GM12875 (cell line): ENCODE data around the gene KIF3C.
"Not testable (repeated sequence)": the region's sequence is repeated elsewhere in the genome, so short reads cannot be mapped to it uniquely, and the experiment has no call there.

ENCODE experiments used
- H3K4me3 ChIP-seq: one replicate; pipeline ENCODE4 v1.5.1; 2011; ENCODE audit warnings: low read depth, low read length, control low read depth
- CTCF ChIP-seq: IDR thresholded peaks from 2 replicates; pipeline ENCODE4 v1.5.1; 2011; ENCODE audit warnings: low read depth, mild to moderate bottlenecking, control low read depth, inconsistent platforms, low read length, moderate library complexity, borderline replicate concordance; ENCODE audit not compliant: insufficient read depth

KIF3C gene

GRCh38 chr2:26008851-26009566 lies 26.7 kb upstream of the KIF3C start:
- no peak for TF ChIP-seq CTCF
- no peak overlapping the region for H3K4me3 ChIP-seq

- no peak overlapping the region for H3K4me3 ChIP-seq
- no peak for TF ChIP-seq CTCF
Observed at GRCh38 chr2:26008095-26008494, 25.8 kb upstream of the KIF3C start.

DNA sequence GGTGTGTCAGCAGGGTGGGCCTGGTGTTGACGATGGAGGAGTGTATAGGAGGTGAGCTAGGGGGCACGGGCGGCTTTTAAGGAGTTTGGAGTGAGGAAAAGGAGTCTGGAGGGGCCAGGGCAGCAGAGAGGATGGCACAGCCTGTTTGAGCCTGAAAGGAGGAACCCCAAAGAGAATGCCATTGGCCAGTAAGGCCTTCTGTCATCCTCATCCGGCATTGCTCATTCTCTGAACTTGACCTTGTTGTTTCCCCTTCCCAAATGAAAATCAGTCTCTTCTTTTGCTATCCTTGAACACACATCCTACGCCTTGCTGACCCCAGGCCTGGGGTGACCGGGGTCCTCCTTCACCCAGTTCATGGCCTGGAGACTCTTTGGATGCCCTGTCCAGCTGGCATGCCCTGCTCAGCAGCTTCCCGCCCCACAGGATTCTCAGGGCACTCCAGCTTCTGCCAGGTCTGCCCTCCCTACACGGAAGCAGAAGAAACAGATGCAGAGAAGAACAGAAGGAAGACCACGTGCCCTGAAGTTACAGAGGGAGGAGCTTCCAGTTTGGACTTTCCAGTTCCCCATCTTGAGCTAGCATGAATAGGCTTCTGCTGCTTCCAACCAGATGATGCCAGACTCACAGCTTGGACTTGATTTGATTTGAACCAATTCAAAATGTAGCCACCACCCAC lies 20.5 kb upstream of the KIF3C start:
- no peak for TF ChIP-seq CTCF
- H3K4me3 ChIP-seq, result no peak overlapping the region

DNA sequence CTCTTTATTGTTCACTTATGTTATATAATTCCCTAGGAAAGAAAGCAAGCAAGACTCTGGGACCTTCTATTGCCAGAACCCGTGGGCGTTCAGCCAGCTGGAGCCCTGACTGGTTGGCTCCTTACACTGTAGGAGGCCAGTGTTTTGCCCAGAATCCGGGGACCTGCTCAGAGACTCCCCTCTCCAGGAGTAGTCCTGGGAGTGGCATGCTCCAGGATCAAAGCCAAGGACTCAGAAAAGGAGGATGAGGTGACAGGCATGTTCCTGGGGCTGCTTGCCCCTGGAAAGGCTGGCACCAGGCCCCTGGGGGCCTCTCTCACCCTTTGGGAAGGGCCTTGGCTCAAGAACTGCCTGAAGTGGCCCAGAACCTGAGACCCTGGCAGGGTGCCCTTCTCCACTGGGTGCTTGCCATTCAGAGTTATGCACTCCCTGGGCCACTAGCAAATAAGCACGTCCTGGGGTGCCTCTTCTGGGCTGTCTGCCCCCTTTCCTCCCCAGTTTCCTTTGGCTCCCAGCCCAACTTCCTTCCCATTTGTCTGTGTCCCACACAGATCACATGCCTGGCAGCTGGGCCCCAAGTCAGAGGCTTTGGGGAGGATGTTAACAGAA lies 19.6 kb upstream of the KIF3C start:
- no peak for TF ChIP-seq CTCF
- no peak overlapping the region for H3K4me3 ChIP-seq

GRCh38 chr2:26000561-26001082 lies 18.3 kb upstream of the KIF3C start:
- no peak for TF ChIP-seq CTCF
- H3K4me3 ChIP-seq, result no peak overlapping the region

- not testable (repeated sequence) for H3K4me3 ChIP-seq
Observed at GRCh38 chr2:25999406-25999805, 17.1 kb upstream of the KIF3C start.

GRCh38 chr2:25998816-25999383 lies 16.6 kb upstream of the KIF3C start:
- not testable (repeated sequence) for H3K4me3 ChIP-seq

- no peak overlapping the region for H3K4me3 ChIP-seq
Observed at GRCh38 chr2:25996844-25997243, 14.5 kb upstream of the KIF3C start.

More at GRCh38 chr2:25996844-25997243, 14.5 kb upstream of the KIF3C start:
- no peak for TF ChIP-seq CTCF
